ENCODE results near the gene CCDC40.

CCDC40 gene

DNA sequence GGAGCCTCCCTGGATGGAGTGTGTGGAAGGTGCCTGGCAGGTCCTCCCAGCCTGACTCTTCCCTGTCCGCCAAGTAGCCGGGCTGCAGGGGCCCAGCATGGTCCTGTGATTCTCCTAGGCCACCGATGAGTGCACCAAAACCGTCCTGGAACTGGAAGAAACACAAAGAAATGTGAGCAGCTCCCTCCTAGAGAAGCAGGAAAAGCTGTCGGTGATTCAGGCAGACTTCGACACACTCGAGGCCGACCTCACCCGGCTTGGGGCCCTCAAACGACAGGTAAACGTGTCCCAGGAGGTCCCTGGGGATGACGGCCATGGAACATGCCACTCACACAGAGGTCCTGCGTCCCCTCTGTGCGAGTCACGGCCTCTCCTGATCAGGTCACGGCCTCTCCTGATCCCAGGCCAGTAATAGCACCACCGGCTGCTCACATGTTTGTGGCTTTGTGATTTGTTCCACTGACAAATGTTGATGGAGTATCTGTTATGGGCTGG lies 60.7 kb downstream of the CCDC40 start:
- no peak for DNase-seq (ENCODE audit: extremely low read depth, insufficient read length)
- Histone ChIP-seq H3K27me3 (replicated peaks; ENCODE audit: control insufficient read depth, insufficient read depth, low read length) (no peaks in the 10 kb centered on the region), H3K4me3 (replicated peaks; ENCODE audit: low read depth, low read length) (no peak overlapping the region), H3K36me3 (ENCODE audit: control insufficient read depth, insufficient read depth, low read length) (no peaks in the 10 kb centered on the region)
- TF ChIP-seq, protein P1, sequence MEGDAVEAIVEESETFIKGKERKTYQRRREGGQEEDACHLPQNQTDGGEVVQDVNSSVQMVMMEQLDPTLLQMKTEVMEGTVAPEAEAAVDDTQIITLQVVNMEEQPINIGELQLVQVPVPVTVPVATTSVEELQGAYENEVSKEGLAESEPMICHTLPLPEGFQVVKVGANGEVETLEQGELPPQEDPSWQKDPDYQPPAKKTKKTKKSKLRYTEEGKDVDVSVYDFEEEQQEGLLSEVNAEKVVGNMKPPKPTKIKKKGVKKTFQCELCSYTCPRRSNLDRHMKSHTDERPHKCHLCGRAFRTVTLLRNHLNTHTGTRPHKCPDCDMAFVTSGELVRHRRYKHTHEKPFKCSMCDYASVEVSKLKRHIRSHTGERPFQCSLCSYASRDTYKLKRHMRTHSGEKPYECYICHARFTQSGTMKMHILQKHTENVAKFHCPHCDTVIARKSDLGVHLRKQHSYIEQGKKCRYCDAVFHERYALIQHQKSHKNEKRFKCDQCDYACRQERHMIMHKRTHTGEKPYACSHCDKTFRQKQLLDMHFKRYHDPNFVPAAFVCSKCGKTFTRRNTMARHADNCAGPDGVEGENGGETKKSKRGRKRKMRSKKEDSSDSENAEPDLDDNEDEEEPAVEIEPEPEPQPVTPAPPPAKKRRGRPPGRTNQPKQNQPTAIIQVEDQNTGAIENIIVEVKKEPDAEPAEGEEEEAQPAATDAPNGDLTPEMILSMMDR (IDR thresholded peaks at IDR 0.05; ENCODE audit: insufficient read depth, low read length, poor library complexity, severe bottlenecking), result no peak

DNA sequence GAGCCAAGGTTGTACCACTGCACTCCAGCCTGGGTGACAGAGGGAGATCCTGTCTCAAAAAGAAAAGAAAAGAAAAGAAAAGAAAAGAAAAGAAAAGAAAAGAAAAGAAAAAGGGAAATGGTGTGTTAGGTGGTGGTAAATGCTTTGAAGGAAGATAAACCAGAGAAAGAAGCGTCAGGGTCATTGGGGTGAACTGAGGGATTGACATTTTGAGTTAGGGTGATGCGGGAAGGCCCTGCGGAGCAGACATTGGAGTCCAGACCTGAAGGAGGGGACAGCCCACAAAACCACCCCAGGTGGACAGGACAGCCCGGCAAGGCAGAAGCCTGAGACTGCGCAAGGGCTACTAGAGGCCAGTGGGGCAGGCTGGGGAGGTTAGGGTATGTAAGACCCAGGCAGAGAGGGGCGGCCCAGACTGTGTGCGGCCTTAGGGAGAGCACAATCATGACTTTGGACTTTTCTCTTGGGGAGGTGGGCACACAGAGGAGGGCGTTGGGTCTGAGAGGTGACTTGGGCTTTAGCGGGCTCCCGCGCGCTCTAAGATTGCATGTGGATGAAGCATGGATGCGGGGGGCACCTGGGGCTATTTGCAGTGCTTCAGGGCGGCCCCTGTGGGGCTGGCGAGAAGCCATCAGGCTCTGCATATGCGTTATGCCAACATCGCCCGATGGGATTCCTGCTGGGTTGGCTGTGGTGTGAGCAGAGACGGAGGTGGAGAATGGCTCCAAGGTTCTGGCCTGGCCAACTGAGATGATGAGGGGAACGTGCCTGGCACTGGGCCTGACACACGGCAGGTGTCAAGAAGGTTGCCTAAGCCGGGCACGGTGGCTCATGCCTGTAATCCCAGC lies 61.6 kb downstream of the CCDC40 start:
- no peak overlapping the region for H3K4me3 ChIP-seq (replicated peaks; ENCODE audit: low read depth, low read length)
- H3K36me3 ChIP-seq (ENCODE audit: control insufficient read depth, insufficient read depth, low read length), result no peaks in the 10 kb centered on the region
- no peaks in the 10 kb centered on the region for H3K27me3 ChIP-seq (replicated peaks; ENCODE audit: control insufficient read depth, insufficient read depth, low read length)
- TF ChIP-seq, protein P1 (IDR thresholded peaks at IDR 0.05; ENCODE audit: insufficient read depth, low read length, poor library complexity, severe bottlenecking), result no peak
- DNase-seq (ENCODE audit: extremely low read depth, insufficient read length), result no peak

DNA sequence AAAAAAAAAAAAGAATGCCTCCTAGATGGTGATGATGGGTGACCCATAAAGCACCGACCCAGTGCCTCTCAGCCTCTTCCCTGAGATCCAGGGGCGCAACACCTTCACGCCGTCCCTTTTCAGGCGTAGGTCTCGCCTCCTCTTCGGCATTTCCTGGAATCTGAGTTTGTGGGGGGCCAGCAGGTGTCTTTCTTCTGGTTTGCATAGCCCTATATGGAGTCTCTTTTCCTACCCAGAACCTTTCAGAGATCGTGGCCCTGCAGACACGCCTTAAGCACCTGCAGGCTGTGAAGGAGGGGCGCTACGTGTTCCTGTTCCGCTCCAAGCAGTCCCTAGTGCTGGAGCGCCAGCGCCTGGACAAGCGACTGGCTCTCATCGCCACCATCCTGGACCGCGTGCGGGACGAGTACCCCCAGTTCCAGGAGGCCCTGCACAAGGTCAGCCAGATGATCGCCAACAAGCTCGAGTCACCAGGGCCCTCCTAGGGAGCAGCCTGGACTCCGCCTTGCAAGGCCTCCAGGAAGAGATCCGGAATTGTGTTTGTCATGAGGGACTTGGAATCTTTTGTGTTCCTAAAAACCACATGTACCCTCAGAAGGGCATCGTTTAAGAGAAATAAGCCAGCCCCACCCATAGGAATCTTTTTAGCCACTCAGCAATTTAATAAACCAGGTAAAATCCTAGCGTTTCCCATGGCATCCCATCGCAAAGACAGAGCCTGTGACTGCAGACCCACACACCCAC lies 63.0 kb downstream of the CCDC40 start:
- Histone ChIP-seq H3K27me3 (replicated peaks; ENCODE audit: control insufficient read depth, insufficient read depth, low read length) (no peaks in the 10 kb centered on the region), H3K36me3 (ENCODE audit: control insufficient read depth, insufficient read depth, low read length) (no peaks in the 10 kb centered on the region), H3K4me3 (replicated peaks; ENCODE audit: low read depth, low read length) (no peak overlapping the region)
- TF ChIP-seq, protein P1 (IDR thresholded peaks at IDR 0.05; ENCODE audit: insufficient read depth, low read length, poor library complexity, severe bottlenecking), result no peak
- no peak for DNase-seq (ENCODE audit: extremely low read depth, insufficient read length)

DNA sequence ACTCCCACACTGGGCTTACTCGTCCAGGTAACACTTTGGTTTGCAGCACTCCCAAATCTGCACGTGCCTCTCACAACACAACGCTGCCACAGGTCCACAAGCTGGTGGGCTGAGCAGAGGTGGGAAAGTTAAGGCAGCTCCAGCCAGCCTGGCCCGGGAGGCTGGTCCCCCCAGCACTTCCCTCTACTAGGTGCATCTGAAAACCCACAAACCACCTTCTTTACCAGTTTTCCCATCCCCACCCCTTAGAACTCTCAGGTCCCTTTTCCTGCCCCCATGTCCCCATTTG lies 63.5 kb downstream of the CCDC40 start:
- H3K36me3 ChIP-seq (ENCODE audit: control insufficient read depth, insufficient read depth, low read length), result no peaks in the 10 kb centered on the region
- DNase-seq (ENCODE audit: extremely low read depth, insufficient read length), result no peak
- H3K4me3 ChIP-seq (replicated peaks; ENCODE audit: low read depth, low read length), result no peak overlapping the region
- TF ChIP-seq, protein P1 (IDR thresholded peaks at IDR 0.05; ENCODE audit: insufficient read depth, low read length, poor library complexity, severe bottlenecking), result no peak
- no peaks in the 10 kb centered on the region for H3K27me3 ChIP-seq (replicated peaks; ENCODE audit: control insufficient read depth, insufficient read depth, low read length)

DNA sequence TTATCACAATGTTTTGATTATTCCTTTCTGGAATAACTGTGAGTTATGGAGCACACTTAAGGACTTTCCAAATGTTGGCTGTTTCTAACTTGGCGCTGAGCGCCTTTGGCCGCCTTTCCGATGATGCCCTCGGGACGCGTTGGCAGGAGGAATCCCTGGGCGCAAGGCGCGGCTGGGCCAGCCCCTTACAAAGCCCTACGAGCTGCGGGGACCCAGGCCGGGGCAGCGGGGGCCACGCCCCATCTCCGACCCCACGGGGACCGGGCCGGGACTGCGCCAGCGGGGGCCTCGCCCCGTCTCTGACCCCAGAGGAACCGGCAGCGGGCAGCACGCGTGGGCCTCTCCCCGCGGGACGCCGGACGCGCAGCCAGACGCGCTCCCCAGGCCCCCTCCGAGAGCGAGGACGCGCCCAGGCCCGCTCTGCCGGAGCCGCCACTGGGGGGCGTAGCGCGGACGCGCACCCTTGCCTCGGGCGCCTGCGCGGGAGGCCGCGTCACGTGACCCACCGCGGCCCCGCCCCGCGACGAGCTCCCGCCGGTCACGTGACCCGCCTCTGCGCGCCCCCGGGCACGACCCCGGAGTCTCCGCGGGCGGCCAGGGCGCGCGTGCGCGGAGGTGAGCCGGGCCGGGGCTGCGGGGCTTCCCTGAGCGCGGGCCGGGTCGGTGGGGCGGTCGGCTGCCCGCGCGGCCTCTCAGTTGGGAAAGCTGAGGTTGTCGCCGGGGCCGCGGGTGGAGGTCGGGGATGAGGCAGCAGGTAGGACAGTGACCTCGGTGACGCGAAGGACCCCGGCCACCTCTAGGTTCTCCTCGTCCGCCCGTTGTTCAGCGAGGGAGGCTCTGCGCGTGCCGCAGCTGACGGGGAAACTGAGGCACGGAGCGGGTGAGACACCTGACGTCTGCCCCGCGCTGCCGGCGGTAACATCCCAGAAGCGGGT lies 64.8 kb downstream of the CCDC40 start, which contains the start of gene GAA:
GAA (plus strand) TSS at position 571 of the 935 bp plus-strand sequence. CDS start 3,006 bp downstream, outside the sequence.
- DNase-seq (ENCODE audit: extremely low read depth, insufficient read length), result peak; percentile 88
- Histone ChIP-seq H3K27me3 (replicated peaks; ENCODE audit: control insufficient read depth, insufficient read depth, low read length) (no peaks in the 10 kb centered on the region), H3K4me3 (replicated peaks; ENCODE audit: low read depth, low read length) (peak within 1 kb of the TSS; percentile 83), H3K36me3 (ENCODE audit: control insufficient read depth, insufficient read depth, low read length) (no peaks in the 10 kb centered on the region)
- TF ChIP-seq, protein P1 (IDR thresholded peaks at IDR 0.05; ENCODE audit: insufficient read depth, low read length, poor library complexity, severe bottlenecking), result peak; percentile 36

Data from GM06990 (cell line).